Vagina (tissue), 2 donors: ENCODE data around the gene GSC2.

Source experiments
- POLR2A ChIP-seq, 2 donors: fragments of 450-650 bp; IDR thresholded peaks; one replicate each; pipeline ENCODE4 v1.6.1; 2017; ENCODE audit warnings: antibody characterized with exemption in 2 of 2, mild to moderate bottlenecking in 2 of 2, moderate library complexity in 2 of 2
- POLR2AphosphoS5 ChIP-seq, 2 donors: sonication (generic); formaldehyde crosslinking; IDR thresholded peaks; one replicate each; pipeline ENCODE4 v1.9.0; 2017; ENCODE audit warnings: antibody characterized with exemption in 2 of 2, mild to moderate bottlenecking in 2 of 2, low read depth in 1 of 2; ENCODE audit not compliant: insufficient read depth in 1 of 2
- TF ChIP-seq, protein P1 (sequence below), 3 experiments: fragments of 450-650 bp in 2 of 3; fragments of 200-600 bp in 1 of 3; sonication (generic) in 1 of 3; IDR thresholded peaks; one replicate each; pipeline ENCODE4 v1.5.1; 2017 to 2019; ENCODE audit warnings: antibody characterized with exemption in 3 of 3, mild to moderate bottlenecking in 2 of 3, moderate library complexity in 2 of 3

DNA sequence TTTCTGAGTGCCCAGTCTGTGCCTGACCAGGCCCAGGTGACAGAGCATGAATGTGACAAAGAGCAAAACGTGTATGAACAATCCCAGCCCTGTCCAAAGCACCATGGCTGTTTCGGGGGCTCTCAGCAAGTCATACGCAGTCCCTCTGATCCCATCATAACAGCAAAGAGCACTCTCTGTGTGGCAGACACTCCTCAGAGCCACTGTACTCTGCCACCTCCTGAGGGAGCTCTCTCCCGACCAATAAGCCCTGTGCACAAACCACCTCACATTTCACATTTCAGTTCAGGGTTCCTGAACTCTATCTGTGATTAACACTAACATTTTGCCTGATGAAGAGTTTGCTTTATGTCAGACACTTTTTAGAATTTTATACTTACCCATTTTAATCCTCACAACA, 34.5 kb downstream of the GSC2 start:
- TF ChIP-seq, protein P1, sequence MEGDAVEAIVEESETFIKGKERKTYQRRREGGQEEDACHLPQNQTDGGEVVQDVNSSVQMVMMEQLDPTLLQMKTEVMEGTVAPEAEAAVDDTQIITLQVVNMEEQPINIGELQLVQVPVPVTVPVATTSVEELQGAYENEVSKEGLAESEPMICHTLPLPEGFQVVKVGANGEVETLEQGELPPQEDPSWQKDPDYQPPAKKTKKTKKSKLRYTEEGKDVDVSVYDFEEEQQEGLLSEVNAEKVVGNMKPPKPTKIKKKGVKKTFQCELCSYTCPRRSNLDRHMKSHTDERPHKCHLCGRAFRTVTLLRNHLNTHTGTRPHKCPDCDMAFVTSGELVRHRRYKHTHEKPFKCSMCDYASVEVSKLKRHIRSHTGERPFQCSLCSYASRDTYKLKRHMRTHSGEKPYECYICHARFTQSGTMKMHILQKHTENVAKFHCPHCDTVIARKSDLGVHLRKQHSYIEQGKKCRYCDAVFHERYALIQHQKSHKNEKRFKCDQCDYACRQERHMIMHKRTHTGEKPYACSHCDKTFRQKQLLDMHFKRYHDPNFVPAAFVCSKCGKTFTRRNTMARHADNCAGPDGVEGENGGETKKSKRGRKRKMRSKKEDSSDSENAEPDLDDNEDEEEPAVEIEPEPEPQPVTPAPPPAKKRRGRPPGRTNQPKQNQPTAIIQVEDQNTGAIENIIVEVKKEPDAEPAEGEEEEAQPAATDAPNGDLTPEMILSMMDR (IDR thresholded peaks at IDR 0.05), result no peak
- TF ChIP-seq POLR2AphosphoS5 (IDR thresholded peaks at IDR 0.05; ENCODE audit: insufficient read depth in 1 of 2, low read depth in 1 of 2), result no peak
- no peak for TF ChIP-seq POLR2A (IDR thresholded peaks at IDR 0.05)
